Lower lobe of right lung (tissue), 2 donors: ENCODE data around the gene ADGRV1. TPM values are rescaled to one million over a fixed set of nuclear protein-coding genes. Genes with fewer than 3 reads are reported as not detected.

ENCODE experiments used
- ATAC-seq, 2 donors: fragments of 200-7000 bp; cut with Tn5 transposase; one replicate each; pipeline ENCODE4 v1.9.1; 2020 to 2022; ENCODE audit warnings: mild to moderate bottlenecking in 2 of 2, moderate library complexity in 2 of 2
- DNase-seq: peaks from one replicate; pipeline ENCODE4 v3.0.0-alpha.2; 2020
- H3K27ac ChIP-seq: fragments of 200-600 bp; one replicate; pipeline ENCODE4 v1.8.0; 2022
- H3K27me3 ChIP-seq: fragments of 200-600 bp; one replicate; pipeline ENCODE4 v1.8.0; 2022; ENCODE audit warnings: low read depth
- H3K36me3 ChIP-seq: fragments of 200-600 bp; one replicate; pipeline ENCODE4 v1.8.0; 2022; ENCODE audit warnings: mild to moderate bottlenecking
- H3K4me1 ChIP-seq: fragments of 200-600 bp; one replicate; pipeline ENCODE4 v1.8.0; 2022
- H3K4me3 ChIP-seq: fragments of 200-600 bp; one replicate; pipeline ENCODE4 v1.8.0; 2022; ENCODE audit warnings: mild to moderate bottlenecking
- H3K9me3 ChIP-seq: fragments of 200-600 bp; one replicate; pipeline ENCODE4 v1.8.0; 2022
- intact Hi-C: fragments of 100-400 bp; cut with DNase I; formaldehyde crosslinking; loops from one replicate; pipeline ENCODE4 v1.11.0; 2022
- total RNA-seq: library from RNA; stranded (reverse); fragmentation: NEBNext Ultra II Directional; extraction: Animal tissue kit (Norgen Biotek cat#: 25700); gene quantifications from one replicate; pipeline ENCODE4 v1.2.1, GENCODE V29; 2021
- TF ChIP-seq, protein P1 (sequence below): fragments of 200-600 bp; IDR thresholded peaks from one replicate; pipeline ENCODE4 v1.8.0; 2022; ENCODE audit warnings: antibody characterized with exemption, mild to moderate bottlenecking
- donor health status: DM: no; HTN: yes; CAD: no; lungs with severe emphysema.

ADGRV1 gene
- total RNA-seq, 1 donor from 2014 or later = 49.7 TPM

DNA sequence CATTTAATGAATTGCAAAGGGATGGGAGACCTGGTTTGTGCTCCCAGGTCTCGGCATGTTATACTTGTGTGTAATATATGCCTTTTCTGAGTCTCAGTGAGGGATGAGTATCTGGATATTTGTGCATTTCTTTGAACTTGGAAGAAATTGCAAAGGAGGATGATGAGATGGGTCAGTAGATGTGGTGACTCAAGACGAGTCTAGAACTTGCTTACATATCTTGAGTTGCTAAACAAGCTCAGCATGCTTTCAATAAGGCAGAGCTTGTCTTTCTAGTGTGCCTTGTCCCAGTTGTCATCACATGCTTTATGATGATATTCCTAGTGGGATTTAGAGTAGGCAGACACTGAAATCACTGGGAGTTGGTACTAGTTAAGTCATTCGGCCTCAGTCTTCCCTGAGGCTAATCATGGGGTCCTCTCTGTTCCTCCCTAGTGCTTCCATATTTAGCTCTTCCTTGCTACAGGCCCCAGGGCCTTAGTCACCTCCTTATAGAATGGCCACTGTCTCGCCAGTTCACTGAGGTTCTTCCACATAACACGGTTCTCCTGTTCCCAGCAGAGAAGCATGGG lies 602.2 kb downstream of the ADGRV1 start:
- Histone ChIP-seq H3K4me3 (no peak overlapping the region), H3K27me3 (no peaks in the 10 kb centered on the region), H3K36me3 (no peaks in the 10 kb centered on the region), H3K9me3 (no peaks in the 10 kb centered on the region), H3K27ac (no peak overlapping the region), H3K4me1 (peaks cover 21% of the 10 kb centered on the region)
- DNase-seq (no peak), ATAC-seq (no peak)
- intact Hi-C loops = no loop called here
- TF ChIP-seq, protein P1, sequence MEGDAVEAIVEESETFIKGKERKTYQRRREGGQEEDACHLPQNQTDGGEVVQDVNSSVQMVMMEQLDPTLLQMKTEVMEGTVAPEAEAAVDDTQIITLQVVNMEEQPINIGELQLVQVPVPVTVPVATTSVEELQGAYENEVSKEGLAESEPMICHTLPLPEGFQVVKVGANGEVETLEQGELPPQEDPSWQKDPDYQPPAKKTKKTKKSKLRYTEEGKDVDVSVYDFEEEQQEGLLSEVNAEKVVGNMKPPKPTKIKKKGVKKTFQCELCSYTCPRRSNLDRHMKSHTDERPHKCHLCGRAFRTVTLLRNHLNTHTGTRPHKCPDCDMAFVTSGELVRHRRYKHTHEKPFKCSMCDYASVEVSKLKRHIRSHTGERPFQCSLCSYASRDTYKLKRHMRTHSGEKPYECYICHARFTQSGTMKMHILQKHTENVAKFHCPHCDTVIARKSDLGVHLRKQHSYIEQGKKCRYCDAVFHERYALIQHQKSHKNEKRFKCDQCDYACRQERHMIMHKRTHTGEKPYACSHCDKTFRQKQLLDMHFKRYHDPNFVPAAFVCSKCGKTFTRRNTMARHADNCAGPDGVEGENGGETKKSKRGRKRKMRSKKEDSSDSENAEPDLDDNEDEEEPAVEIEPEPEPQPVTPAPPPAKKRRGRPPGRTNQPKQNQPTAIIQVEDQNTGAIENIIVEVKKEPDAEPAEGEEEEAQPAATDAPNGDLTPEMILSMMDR = no peak

DNA sequence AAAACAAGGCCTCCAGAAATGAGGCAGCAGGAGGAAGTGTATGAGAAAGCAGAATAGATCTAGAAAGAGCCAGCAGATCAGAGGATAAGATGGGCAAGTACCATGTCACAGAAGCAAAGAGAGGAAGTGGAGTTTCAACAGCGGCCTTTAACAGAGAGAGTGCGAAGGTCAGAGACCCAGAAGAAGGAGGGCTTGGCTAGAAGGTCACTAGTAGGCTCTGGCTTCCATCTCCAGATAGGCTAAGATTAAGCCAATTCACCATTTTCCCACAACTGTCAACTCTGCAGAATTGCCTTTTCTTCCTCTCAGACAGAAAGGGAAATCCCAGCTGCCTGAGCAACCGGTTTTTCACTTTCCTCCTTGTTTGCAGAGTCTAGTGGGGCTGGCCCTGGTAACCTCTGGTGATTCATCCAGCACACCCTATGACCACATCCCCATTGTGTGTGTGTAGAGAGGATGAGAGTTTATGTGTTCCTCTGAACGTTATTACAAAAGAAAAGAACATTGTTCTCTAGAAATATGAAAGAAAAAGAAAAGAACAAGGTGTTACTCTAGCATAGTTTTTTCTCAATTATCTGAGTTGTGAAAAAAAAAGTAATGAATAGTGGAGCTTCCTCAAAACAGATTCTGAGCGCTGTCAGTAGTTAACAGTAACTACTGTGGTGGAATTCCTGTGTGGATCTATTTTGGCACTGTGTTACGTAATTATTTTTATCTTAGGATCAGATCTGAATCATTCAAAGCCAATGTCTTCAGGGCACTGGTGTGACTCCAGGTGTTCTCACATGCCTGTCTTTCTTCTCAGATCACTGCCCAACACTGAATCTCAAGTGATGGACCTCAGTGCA lies 604.2 kb downstream of the ADGRV1 start:
- H3K4me3 ChIP-seq = no peak overlapping the region
- TF ChIP-seq, protein P1 = no peak
- H3K9me3 ChIP-seq = no peaks in the 10 kb centered on the region
- peak overlapping the region; percentile 57 for H3K27ac ChIP-seq
- intact Hi-C loops = no loop called here
- no peaks in the 10 kb centered on the region for H3K36me3 ChIP-seq
- DNase-seq (peak; percentile 77), ATAC-seq (peak; percentile 98 to 99)
- H3K27me3 ChIP-seq = no peaks in the 10 kb centered on the region
- peaks cover 21% of the 10 kb centered on the region for H3K4me1 ChIP-seq

DNA sequence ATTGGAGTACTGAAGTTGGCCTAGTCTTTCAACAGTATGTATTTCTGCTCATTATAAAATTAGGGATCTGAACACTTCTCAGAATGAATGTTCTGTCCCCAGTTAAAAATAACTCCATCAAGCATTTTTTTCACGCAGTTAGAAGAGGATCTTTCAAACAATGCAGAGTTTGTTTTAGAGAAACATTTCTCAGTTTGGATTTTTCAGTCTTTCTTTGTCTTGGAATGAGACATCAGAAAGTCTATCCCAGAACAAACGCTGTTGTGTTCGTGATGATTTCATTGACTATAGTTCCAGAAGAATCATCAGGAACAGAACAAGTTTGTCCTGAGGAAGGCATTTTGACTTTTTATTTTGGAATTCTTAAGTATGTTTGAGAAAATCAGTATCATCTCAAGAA lies 605.8 kb downstream of the ADGRV1 start:
- Histone ChIP-seq H3K4me3 (no peak overlapping the region), H3K4me1 (peaks cover 21% of the 10 kb centered on the region), H3K9me3 (no peaks in the 10 kb centered on the region), H3K27me3 (no peaks in the 10 kb centered on the region), H3K27ac (no peak overlapping the region), H3K36me3 (no peaks in the 10 kb centered on the region)
- intact Hi-C loops = no loop called here
- TF ChIP-seq, protein P1 = no peak
- DNase-seq (no peak), ATAC-seq (no peak)

DNA sequence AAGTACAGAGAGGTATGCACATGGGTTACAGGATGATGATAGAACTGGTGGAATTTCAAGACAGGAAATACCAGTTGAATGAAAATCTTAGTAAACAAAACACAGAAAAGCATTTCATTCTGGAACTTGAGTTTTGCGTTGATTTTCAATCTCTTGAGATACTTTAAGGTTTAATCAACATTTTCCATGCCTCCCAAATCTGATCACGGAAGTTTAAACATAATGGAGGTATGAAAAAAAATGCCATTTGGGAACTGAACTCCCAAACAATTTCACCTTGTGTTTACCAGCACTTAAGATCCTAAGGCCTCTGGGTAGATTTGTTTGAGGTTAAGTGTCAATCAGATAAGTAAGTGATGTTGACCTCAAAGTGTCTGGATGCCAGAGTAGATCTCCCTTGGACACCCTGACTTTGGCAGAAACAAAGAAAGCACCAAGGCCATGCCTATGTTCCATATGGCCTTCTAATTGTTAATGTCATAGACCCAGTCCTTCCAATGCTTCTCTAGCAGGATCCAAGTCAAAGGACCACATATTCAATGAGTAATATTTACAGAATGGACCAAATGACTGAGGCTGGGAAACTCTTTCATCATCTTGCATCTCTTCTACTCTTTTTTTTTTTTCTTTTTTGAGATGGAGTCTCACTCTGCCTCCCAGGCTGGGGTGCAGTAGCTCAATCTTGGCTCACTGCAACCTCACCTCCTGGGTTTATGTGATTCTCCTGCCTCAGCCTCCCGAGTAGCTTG lies 607.6 kb downstream of the ADGRV1 start:
- Histone ChIP-seq H3K9me3 (no peaks in the 10 kb centered on the region), H3K27me3 (no peaks in the 10 kb centered on the region), H3K27ac (no peak overlapping the region), H3K4me1 (peaks cover 21% of the 10 kb centered on the region), H3K4me3 (no peak overlapping the region), H3K36me3 (no peaks in the 10 kb centered on the region)
- ATAC-seq (no peak), DNase-seq (no peak)
- TF ChIP-seq, protein P1 = no peak
- intact Hi-C loops = no loop called here

DNA sequence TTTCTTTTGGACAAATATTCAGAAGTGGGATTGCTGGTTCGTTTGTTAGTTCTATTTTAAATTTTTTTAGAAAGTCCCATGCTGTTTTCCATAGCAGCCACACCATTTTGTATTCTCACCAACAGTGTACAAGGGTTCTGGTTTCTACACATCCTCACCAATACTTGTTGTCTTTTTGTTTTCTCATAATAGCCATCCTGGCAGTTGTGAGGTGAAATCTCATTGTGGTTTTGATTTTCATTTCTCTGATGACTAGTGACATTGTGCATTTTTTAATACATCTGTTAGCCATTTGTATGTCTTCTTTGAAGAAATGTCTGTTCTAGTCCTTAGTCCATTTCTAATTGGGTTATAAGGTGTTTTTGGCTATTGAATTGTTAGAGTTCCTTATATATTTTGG lies 610.3 kb downstream of the ADGRV1 start:
- ATAC-seq (no peak), DNase-seq (no peak)
- intact Hi-C loops = no loop called here
- TF ChIP-seq, protein P1 = no peak
- Histone ChIP-seq H3K9me3 (no peaks in the 10 kb centered on the region), H3K4me3 (no peak overlapping the region), H3K36me3 (no peaks in the 10 kb centered on the region), H3K27ac (no peak overlapping the region), H3K27me3 (no peaks in the 10 kb centered on the region), H3K4me1 (no peaks in the 10 kb centered on the region)
